HepG2 (cell line): ENCODE measurements around the gene METTL22. TPM values are rescaled to one million over a fixed set of nuclear protein-coding genes. Genes with fewer than 3 reads are reported as not detected.

Experiments used
- FOXC1 ChIP-seq: sonication (generic); formaldehyde crosslinking; IDR thresholded peaks from 2 replicates; pipeline ENCODE4 v1.8.0; 2022; ENCODE audit warnings: mild to moderate bottlenecking, missing genetic modification reagents, borderline replicate concordance
- JDP2 ChIP-seq: sonication (generic); formaldehyde crosslinking; IDR thresholded peaks from 2 replicates; pipeline ENCODE4 v1.8.1; 2022; ENCODE audit warnings: missing genetic modification reagents, borderline replicate concordance
- MIXL1 ChIP-seq: IDR thresholded peaks from 2 replicates; pipeline ENCODE4 v1.6.1; 2016
- ZC3H4 ChIP-seq: sonication (generic); formaldehyde crosslinking; IDR thresholded peaks from 2 replicates; pipeline ENCODE4 v1.4.0; 2020; ENCODE audit warnings: missing genetic modification reagents, borderline replicate concordance
- ZMYM2 ChIP-seq: sonication (generic); formaldehyde crosslinking; IDR thresholded peaks from 2 replicates; pipeline ENCODE4 v1.8.0; 2022; ENCODE audit warnings: mild to moderate bottlenecking, missing genetic modification reagents
- ZNF501 ChIP-seq: sonication (generic); formaldehyde crosslinking; IDR thresholded peaks from 2 replicates; pipeline ENCODE4 v1.5.1; 2020; ENCODE audit warnings: mild to moderate bottlenecking, moderate library complexity, missing genetic modification reagents
- polyA plus RNA-seq, 8 experiments: library from polyadenylated mRNA; depleted of rRNA in 3 of 8; stranded (reverse) in 7 of 8; unstranded in 1 of 8; fragments of >200 nt; fragmentation: Illumina TruSeq in 4 of 8; extraction: Trizol in 4 of 8; gene quantifications; 2 replicates each; pipeline versions ENCODE4 v1.2.1 to v1.2.3, GENCODE V29; 2011 to 2016; ENCODE audit warnings: low read depth in 4 of 8, missing spikeins in 1 of 8, mixed read lengths in 1 of 8; ENCODE audit not compliant: insufficient read depth in 1 of 8
- total RNA-seq, 5 experiments: library from RNA; depleted of rRNA; stranded (reverse); fragments of >200 nt; fragmentation: Illumina TruSeq; extraction: Trizol; gene quantifications; 2 replicates each; pipeline ENCODE4 v1.2.3, GENCODE V29; 2016; ENCODE audit warnings: low read depth in 1 of 5
- TF ChIP-seq, protein P1 (sequence below): fragments of 450-650 bp; IDR thresholded peaks from 2 replicates; pipeline ENCODE4 v1.6.1; 2017; ENCODE audit warnings: mild to moderate bottlenecking
- TF ChIP-seq, protein P2 (sequence below): sonication (generic); formaldehyde crosslinking; conservative IDR thresholded peaks from 2 replicates; pipeline ENCODE4 v1.8.1; 2023; ENCODE audit warnings: missing genetic modification reagents
- TF ChIP-seq, protein P3 (sequence below): IDR thresholded peaks from 2 replicates; pipeline ENCODE4 v1.6.1; 2018; ENCODE audit warnings: missing genetic modification reagents, mild to moderate bottlenecking, missing compliant biosample characterization

METTL22 gene
- total and polyA plus RNA-seq, 2 of the 13 experiments (the other 11 are each of a cell fraction or from before 2014, with no cell fraction given): 36.2 to 94.8 TPM

DNA sequence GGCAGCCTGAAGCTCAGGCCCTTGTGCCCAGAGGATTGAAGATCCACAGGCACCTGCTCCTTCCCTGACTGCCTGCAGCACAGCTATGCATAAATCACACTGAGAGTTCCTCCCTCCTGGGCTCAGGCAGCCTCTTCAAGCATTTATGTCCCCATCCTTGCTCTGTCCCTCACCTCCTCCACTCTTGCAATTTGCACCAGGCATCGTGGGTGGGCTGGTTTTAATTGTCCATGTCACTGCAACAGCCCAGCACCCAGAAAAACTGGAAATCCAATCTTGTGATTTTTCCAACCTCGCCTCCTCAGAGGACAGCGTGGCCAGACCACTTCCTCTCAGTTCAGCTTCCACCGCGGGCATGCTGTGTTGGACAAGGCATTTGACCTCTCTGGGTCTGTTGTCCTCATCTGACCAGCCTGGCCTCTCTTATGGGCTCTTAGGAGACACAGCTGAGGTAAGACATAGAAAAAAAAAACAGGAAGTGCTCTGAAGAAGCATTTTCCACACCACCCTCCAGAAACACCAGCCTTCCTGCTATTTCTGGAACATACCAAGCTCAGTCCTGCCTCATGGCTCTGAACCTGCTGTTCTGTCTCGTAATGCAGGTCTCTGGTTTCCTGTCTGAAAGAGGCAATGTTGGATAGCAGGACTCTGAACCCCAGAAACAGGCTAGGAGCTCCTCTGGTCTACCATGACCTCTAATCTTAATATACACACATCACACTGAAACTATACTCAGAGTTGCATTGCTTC is 39.5 kb upstream of the METTL22 start (continued):
- TF ChIP-seq ZC3H4 (no peak), ZMYM2 (CRISPR knock-in tag) (peak; percentile 55; the same call in 1 of the 2 replicates), ZNF501 (CRISPR knock-in tag) (0 out of 2 replicates have a peak, but pooled peaks have one; percentile 26), JDP2 (CRISPR knock-in tag) (no peak), MIXL1 (CRISPR knock-in tag) (no peak), FOXC1 (CRISPR knock-in tag) (0 out of 2 replicates have a peak, but pooled peaks have one; percentile 26)
- TF ChIP-seq, protein P1, sequence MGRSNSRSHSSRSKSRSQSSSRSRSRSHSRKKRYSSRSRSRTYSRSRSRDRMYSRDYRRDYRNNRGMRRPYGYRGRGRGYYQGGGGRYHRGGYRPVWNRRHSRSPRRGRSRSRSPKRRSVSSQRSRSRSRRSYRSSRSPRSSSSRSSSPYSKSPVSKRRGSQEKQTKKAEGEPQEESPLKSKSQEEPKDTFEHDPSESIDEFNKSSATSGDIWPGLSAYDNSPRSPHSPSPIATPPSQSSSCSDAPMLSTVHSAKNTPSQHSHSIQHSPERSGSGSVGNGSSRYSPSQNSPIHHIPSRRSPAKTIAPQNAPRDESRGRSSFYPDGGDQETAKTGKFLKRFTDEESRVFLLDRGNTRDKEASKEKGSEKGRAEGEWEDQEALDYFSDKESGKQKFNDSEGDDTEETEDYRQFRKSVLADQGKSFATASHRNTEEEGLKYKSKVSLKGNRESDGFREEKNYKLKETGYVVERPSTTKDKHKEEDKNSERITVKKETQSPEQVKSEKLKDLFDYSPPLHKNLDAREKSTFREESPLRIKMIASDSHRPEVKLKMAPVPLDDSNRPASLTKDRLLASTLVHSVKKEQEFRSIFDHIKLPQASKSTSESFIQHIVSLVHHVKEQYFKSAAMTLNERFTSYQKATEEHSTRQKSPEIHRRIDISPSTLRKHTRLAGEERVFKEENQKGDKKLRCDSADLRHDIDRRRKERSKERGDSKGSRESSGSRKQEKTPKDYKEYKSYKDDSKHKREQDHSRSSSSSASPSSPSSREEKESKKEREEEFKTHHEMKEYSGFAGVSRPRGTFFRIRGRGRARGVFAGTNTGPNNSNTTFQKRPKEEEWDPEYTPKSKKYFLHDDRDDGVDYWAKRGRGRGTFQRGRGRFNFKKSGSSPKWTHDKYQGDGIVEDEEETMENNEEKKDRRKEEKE: no peak
- TF ChIP-seq, protein P2, sequence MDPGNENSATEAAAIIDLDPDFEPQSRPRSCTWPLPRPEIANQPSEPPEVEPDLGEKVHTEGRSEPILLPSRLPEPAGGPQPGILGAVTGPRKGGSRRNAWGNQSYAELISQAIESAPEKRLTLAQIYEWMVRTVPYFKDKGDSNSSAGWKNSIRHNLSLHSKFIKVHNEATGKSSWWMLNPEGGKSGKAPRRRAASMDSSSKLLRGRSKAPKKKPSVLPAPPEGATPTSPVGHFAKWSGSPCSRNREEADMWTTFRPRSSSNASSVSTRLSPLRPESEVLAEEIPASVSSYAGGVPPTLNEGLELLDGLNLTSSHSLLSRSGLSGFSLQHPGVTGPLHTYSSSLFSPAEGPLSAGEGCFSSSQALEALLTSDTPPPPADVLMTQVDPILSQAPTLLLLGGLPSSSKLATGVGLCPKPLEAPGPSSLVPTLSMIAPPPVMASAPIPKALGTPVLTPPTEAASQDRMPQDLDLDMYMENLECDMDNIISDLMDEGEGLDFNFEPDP (CRISPR knock-in tag): 0 out of 2 replicates have a peak, but pooled peaks have one; percentile 36
- TF ChIP-seq, protein P3, sequence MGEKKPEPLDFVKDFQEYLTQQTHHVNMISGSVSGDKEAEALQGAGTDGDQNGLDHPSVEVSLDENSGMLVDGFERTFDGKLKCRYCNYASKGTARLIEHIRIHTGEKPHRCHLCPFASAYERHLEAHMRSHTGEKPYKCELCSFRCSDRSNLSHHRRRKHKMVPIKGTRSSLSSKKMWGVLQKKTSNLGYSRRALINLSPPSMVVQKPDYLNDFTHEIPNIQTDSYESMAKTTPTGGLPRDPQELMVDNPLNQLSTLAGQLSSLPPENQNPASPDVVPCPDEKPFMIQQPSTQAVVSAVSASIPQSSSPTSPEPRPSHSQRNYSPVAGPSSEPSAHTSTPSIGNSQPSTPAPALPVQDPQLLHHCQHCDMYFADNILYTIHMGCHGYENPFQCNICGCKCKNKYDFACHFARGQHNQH (CRISPR knock-in tag): no peak
